GM12892 (cell line): ENCODE data around the gene CNTN4.

ENCODE experiments used
- POLR2A ChIP-seq: IDR thresholded peaks from 2 replicates; pipeline ENCODE4 v1.6.1; 2011; ENCODE audit warnings: low read depth, low read length, control low read depth
- POLR2AphosphoS5 ChIP-seq: IDR thresholded peaks from 2 replicates; pipeline ENCODE4 v1.6.1; 2011; ENCODE audit warnings: low read depth, low read length, control low read depth
- TAF1 ChIP-seq: IDR thresholded peaks from 2 replicates; pipeline ENCODE4 v1.6.1; 2011; ENCODE audit warnings: low read depth, mild to moderate bottlenecking, control low read depth, low read length, borderline replicate concordance

DNA sequence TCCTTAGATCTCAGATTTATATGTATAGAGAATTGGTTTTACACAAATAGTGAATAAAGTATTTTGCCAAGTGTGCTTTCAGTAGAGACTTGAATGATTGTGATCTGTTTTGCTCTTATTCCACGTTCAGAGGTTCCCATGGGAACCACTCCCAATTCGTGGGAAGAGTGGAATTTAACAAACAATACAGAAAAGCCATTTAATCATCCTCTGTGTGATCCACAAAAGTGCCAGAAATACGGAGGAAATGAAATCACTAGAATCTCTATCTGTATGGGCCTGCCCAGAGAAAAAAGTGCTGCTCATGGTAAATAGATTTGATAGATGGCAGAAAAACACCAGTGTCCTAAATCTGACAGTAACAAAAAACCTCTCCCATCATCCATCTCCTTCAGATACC, 56.0 kb downstream of the CNTN4 start:
- TF ChIP-seq POLR2AphosphoS5 = no peak
- TF ChIP-seq POLR2A = no peak
- TF ChIP-seq TAF1 = no peak
